Measurements from ENCODE around the gene DCUN1D2.

The DCUN1D2 gene

GRCh38 chr13:113429608-113429985 lies 60.9 kb downstream of the DCUN1D2 start:
- H3K27ac ChIP-seq, result no peak overlapping the region
- TF ChIP-seq CTCF (conservative IDR thresholded peaks at IDR 0.05) (no peak), ZFX (IDR thresholded peaks at IDR 0.05) (no peak)

GRCh38 chr13:113428871-113429607 lies 61.5 kb downstream of the DCUN1D2 start:
- peak overlapping the region; percentile 69; the same call in 1 of the 2 replicates for H3K27ac ChIP-seq
- TF ChIP-seq ZFX (IDR thresholded peaks at IDR 0.05) (no peak), CTCF (conservative IDR thresholded peaks at IDR 0.05) (no peak)

- no peak for TF ChIP-seq ZFX (IDR thresholded peaks at IDR 0.05)
- TF ChIP-seq CTCF (conservative IDR thresholded peaks at IDR 0.05), result no peak
- peak overlapping the region; percentile 69 for H3K27ac ChIP-seq
These were observed 62.0 kb downstream of the DCUN1D2 start for GRCh38 chr13:113428469-113428865.

GRCh38 chr13:113427562-113428468 lies 62.7 kb downstream of the DCUN1D2 start:
- peak overlapping the region; percentile 69 for H3K27ac ChIP-seq

GRCh38 chr13:113426591-113426986 lies 63.9 kb downstream of the DCUN1D2 start:
- TF ChIP-seq ZFX (IDR thresholded peaks at IDR 0.05) (no peak), CTCF (conservative IDR thresholded peaks at IDR 0.05) (no peak)
- no peak overlapping the region for H3K27ac ChIP-seq

More at GRCh38 chr13:113427562-113428468, 62.7 kb downstream of the DCUN1D2 start:
- TF ChIP-seq ZFX (IDR thresholded peaks at IDR 0.05), result no peak
- no peak for TF ChIP-seq CTCF (conservative IDR thresholded peaks at IDR 0.05)

- H3K27ac ChIP-seq, result no peak overlapping the region
- TF ChIP-seq ZFX (IDR thresholded peaks at IDR 0.05) (no peak), CTCF (conservative IDR thresholded peaks at IDR 0.05) (no peak)
These were observed 64.4 kb downstream of the DCUN1D2 start for GRCh38 chr13:113425941-113426590.
